HepG2 (cell line): ENCODE results near the gene DDX19B. TPM values are rescaled to one million over a fixed set of nuclear protein-coding genes. Genes with fewer than 3 reads are reported as not detected.
A peak's percentile ranks its signal among the peaks of the same experiment; 100 is the strongest.

ENCODE experiments used
- CCDC6 ChIP-seq: sonication (generic); formaldehyde crosslinking; IDR thresholded peaks from 2 replicates; pipeline ENCODE4 v1.8.1; 2022; ENCODE audit warnings: mild to moderate bottlenecking, missing genetic modification reagents, moderate library complexity
- HDAC2 ChIP-seq: sonication (generic); formaldehyde crosslinking; IDR thresholded peaks from 2 replicates; pipeline ENCODE4 v1.4.0; 2020; ENCODE audit warnings: missing genetic modification reagents
- MTF2 ChIP-seq: sonication (generic); formaldehyde crosslinking; IDR thresholded peaks from 2 replicates; pipeline ENCODE4 v1.5.0; 2020; ENCODE audit warnings: missing genetic modification reagents, borderline replicate concordance
- NRL ChIP-seq: sonication (generic); formaldehyde crosslinking; IDR thresholded peaks from 2 replicates; pipeline ENCODE4 v1.5.0; 2020; ENCODE audit warnings: missing genetic modification reagents, mild to moderate bottlenecking, moderate library complexity, borderline replicate concordance
- PITX1 ChIP-seq: sonication (generic); formaldehyde crosslinking; IDR thresholded peaks from 2 replicates; pipeline ENCODE4 v1.5.1; 2020; ENCODE audit warnings: mild to moderate bottlenecking, missing genetic modification reagents
- PLSCR1 ChIP-seq: sonication (generic); formaldehyde crosslinking; IDR thresholded peaks from 2 replicates; pipeline ENCODE4 v1.5.0; 2020; ENCODE audit warnings: missing genetic modification reagents, mild to moderate bottlenecking, borderline replicate concordance
- REXO4 ChIP-seq: sonication (generic); formaldehyde crosslinking; IDR thresholded peaks from 2 replicates; pipeline ENCODE4 v1.8.0; 2022; ENCODE audit warnings: missing genetic modification reagents, mild to moderate bottlenecking, borderline replicate concordance
- SPEN ChIP-seq: sonication (generic); formaldehyde crosslinking; IDR thresholded peaks from 2 replicates; pipeline ENCODE4 v1.5.1; 2020; ENCODE audit warnings: low read depth, mild to moderate bottlenecking, missing genetic modification reagents
- YEATS2 ChIP-seq: sonication (generic); formaldehyde crosslinking; IDR thresholded peaks from 2 replicates; pipeline ENCODE4 v1.4.0; 2020; ENCODE audit warnings: missing genetic modification reagents, borderline replicate concordance
- ZBTB10 ChIP-seq: sonication (generic); formaldehyde crosslinking; IDR thresholded peaks from 2 replicates; pipeline ENCODE4 v1.4.0; 2020; ENCODE audit warnings: missing genetic modification reagents, borderline replicate concordance
- ZNF263 ChIP-seq: sonication (generic); formaldehyde crosslinking; IDR thresholded peaks from 2 replicates; pipeline ENCODE4 v1.4.0; 2020; ENCODE audit warnings: missing genetic modification reagents
- ZNF546 ChIP-seq: sonication (generic); formaldehyde crosslinking; conservative IDR thresholded peaks from 2 replicates; pipeline ENCODE4 v1.8.1; 2023; ENCODE audit warnings: mild to moderate bottlenecking, missing genetic modification reagents
- ZNF564 ChIP-seq: sonication (generic); formaldehyde crosslinking; IDR thresholded peaks from 2 replicates; pipeline ENCODE4 v1.8.1; 2023; ENCODE audit warnings: mild to moderate bottlenecking, missing genetic modification reagents
- ZNF607 ChIP-seq: sonication (generic); formaldehyde crosslinking; IDR thresholded peaks from 2 replicates; pipeline ENCODE4 v1.5.1; 2020; ENCODE audit warnings: missing genetic modification reagents, mild to moderate bottlenecking, borderline replicate concordance
- ZNF674 ChIP-seq: sonication (generic); formaldehyde crosslinking; IDR thresholded peaks from 2 replicates; pipeline ENCODE4 v1.5.0; 2020; ENCODE audit warnings: low read depth, mild to moderate bottlenecking, missing genetic modification reagents
- ZNF777 ChIP-seq: sonication (generic); formaldehyde crosslinking; IDR thresholded peaks from 2 replicates; pipeline ENCODE4 v1.4.0; 2020; ENCODE audit warnings: missing genetic modification reagents
- polyA plus RNA-seq, 8 experiments: library from polyadenylated mRNA; depleted of rRNA in 3 of 8; stranded (reverse) in 7 of 8; unstranded in 1 of 8; fragments of >200 nt; fragmentation: Illumina TruSeq in 4 of 8; extraction: Trizol in 4 of 8; gene quantifications; 2 replicates each; pipeline versions ENCODE4 v1.2.1 to v1.2.3, GENCODE V29; 2011 to 2016; ENCODE audit warnings: low read depth in 4 of 8, missing spikeins in 1 of 8, mixed read lengths in 1 of 8; ENCODE audit not compliant: insufficient read depth in 1 of 8
- total RNA-seq, 5 experiments: library from RNA; depleted of rRNA; stranded (reverse); fragments of >200 nt; fragmentation: Illumina TruSeq; extraction: Trizol; gene quantifications; 2 replicates each; pipeline ENCODE4 v1.2.3, GENCODE V29; 2016; ENCODE audit warnings: low read depth in 1 of 5
- TF ChIP-seq, protein P1 (sequence below): conservative IDR thresholded peaks from 2 replicates; pipeline ENCODE4 v1.6.1; 2018; ENCODE audit warnings: missing genetic modification reagents
- TF ChIP-seq, protein P2 (sequence below): sonication (generic); formaldehyde crosslinking; IDR thresholded peaks from 2 replicates; pipeline ENCODE4 v1.4.0; 2020; ENCODE audit warnings: missing genetic modification reagents
- TF ChIP-seq, protein P3 (sequence below): sonication (generic); formaldehyde crosslinking; IDR thresholded peaks from 2 replicates; pipeline ENCODE4 v1.4.0; 2020; ENCODE audit warnings: missing genetic modification reagents

The DDX19B gene
- total and polyA plus RNA-seq, 2 of the 13 experiments (the other 11 are each of a cell fraction or from before 2014, with no cell fraction given) = 36.2 to 40.0 TPM

DNA sequence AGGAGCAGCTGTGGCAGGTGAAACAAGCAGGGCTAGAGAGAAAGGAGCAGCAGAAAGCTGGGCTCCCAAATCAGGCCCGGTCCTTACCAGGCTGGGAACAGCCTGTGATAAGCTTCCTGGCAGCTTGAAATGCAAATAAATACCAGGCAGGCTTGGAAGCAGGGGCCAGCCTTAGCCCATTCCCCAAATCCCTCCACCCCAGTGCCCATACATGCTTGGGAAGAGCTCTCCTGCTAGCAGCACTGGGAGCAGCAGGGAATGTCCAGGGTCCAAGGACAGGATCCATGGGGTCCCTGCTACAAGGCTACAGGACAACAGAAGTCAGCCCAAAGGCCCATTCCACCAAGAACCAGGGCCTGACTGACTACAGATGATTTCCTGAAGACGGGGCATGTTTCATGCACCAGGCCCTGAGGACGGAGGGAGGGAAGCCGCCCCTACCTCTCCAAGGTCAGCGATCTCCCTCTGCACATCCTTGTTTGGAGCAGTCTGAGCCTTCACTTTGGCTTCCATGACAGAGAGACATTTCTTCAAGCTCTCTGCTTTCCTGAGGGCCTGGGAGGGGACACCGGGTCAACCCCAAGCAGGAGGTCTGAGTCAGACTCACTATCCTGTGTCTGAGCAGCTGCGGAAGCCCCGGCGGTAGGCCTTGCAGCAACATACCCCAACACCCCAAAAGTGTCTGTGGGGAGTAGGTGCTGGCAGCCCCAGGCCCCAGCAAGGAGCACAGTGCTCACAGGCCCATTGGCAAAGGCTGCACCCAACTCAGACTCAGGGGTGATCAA lies 44.6 kb upstream of the DDX19B start (continued):
- TF ChIP-seq, protein P1, sequence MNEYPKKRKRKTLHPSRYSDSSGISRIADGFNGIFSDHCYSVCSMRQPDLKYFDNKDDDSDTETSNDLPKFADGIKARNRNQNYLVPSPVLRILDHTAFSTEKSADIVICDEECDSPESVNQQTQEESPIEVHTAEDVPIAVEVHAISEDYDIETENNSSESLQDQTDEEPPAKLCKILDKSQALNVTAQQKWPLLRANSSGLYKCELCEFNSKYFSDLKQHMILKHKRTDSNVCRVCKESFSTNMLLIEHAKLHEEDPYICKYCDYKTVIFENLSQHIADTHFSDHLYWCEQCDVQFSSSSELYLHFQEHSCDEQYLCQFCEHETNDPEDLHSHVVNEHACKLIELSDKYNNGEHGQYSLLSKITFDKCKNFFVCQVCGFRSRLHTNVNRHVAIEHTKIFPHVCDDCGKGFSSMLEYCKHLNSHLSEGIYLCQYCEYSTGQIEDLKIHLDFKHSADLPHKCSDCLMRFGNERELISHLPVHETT = no peak
- TF ChIP-seq MTF2 (CRISPR knock-in tag) (no peak), ZNF263 (no peak), ZNF564 (0 out of 2 replicates have a peak, but pooled peaks have one; percentile 52), ZNF607 (CRISPR knock-in tag) (no peak), REXO4 (CRISPR knock-in tag) (no peak), YEATS2 (CRISPR knock-in tag) (no peak), NRL (CRISPR knock-in tag) (0 out of 2 replicates have a peak, but pooled peaks have one; percentile 10), ZBTB10 (CRISPR knock-in tag) (no peak), PITX1 (CRISPR knock-in tag) (no peak), ZNF546 (CRISPR knock-in tag) (no peak), ZNF777 (CRISPR knock-in tag) (no peak), ZNF674 (CRISPR knock-in tag) (no peak), CCDC6 (CRISPR knock-in tag) (0 out of 2 replicates have a peak, but pooled peaks have one; percentile 26), HDAC2 (CRISPR knock-in tag) (0 out of 2 replicates have a peak, but pooled peaks have one; percentile 8), SPEN (CRISPR knock-in tag) (no peak), PLSCR1 (CRISPR knock-in tag) (no peak)
- TF ChIP-seq, protein P2, sequence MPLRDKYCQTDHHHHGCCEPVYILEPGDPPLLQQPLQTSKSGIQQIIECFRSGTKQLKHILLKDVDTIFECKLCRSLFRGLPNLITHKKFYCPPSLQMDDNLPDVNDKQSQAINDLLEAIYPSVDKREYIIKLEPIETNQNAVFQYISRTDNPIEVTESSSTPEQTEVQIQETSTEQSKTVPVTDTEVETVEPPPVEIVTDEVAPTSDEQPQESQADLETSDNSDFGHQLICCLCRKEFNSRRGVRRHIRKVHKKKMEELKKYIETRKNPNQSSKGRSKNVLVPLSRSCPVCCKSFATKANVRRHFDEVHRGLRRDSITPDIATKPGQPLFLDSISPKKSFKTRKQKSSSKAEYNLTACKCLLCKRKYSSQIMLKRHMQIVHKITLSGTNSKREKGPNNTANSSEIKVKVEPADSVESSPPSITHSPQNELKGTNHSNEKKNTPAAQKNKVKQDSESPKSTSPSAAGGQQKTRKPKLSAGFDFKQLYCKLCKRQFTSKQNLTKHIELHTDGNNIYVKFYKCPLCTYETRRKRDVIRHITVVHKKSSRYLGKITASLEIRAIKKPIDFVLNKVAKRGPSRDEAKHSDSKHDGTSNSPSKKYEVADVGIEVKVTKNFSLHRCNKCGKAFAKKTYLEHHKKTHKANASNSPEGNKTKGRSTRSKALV (CRISPR knock-in tag) = no peak
- TF ChIP-seq, protein P3, sequence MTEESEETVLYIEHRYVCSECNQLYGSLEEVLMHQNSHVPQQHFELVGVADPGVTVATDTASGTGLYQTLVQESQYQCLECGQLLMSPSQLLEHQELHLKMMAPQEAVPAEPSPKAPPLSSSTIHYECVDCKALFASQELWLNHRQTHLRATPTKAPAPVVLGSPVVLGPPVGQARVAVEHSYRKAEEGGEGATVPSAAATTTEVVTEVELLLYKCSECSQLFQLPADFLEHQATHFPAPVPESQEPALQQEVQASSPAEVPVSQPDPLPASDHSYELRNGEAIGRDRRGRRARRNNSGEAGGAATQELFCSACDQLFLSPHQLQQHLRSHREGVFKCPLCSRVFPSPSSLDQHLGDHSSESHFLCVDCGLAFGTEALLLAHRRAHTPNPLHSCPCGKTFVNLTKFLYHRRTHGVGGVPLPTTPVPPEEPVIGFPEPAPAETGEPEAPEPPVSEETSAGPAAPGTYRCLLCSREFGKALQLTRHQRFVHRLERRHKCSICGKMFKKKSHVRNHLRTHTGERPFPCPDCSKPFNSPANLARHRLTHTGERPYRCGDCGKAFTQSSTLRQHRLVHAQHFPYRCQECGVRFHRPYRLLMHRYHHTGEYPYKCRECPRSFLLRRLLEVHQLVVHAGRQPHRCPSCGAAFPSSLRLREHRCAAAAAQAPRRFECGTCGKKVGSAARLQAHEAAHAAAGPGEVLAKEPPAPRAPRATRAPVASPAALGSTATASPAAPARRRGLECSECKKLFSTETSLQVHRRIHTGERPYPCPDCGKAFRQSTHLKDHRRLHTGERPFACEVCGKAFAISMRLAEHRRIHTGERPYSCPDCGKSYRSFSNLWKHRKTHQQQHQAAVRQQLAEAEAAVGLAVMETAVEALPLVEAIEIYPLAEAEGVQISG = peak; percentile 7; the same call in 1 of the 2 replicates
